IPS DF 6.9 (cell line): ENCODE measurements around the gene CAMSAP1.

Source experiments
- DNase-seq: peaks from one replicate; pipeline ENCODE4 v3.0.0-alpha.2; 2013; ENCODE audit warnings: low read depth, low spot score
- H3K27ac ChIP-seq: one replicate; pipeline ENCODE4 v1.5.1; 2013; ENCODE audit warnings: low read length, control low read depth
- H3K27me3 ChIP-seq: 2 replicates; pipeline ENCODE4 v1.6.1; 2013; ENCODE audit warnings: mild to moderate bottlenecking, low read length; ENCODE audit not compliant: control insufficient read depth, insufficient read depth
- H3K36me3 ChIP-seq: 2 replicates; pipeline ENCODE4 v1.6.1; 2013; ENCODE audit warnings: low read length; ENCODE audit not compliant: control insufficient read depth, insufficient read depth
- H3K4me1 ChIP-seq: 2 replicates; pipeline ENCODE4 v1.6.1; 2013; ENCODE audit warnings: low read length; ENCODE audit not compliant: control insufficient read depth, insufficient read depth
- H3K4me3 ChIP-seq: 2 replicates; pipeline ENCODE4 v1.5.1; 2013; ENCODE audit warnings: mild to moderate bottlenecking, low read length
- H3K9me3 ChIP-seq: 2 replicates; pipeline ENCODE4 v1.6.1; 2013; ENCODE audit warnings: low read length, inconsistent platforms; ENCODE audit not compliant: control insufficient read depth, insufficient read depth
- WGBS: extraction: QIAGEN DNeasy Blood & Tissue Kit; methylation state at CpG from one replicate; pipeline ENCODE4 v1.1.7; 2013; ENCODE audit warnings: mixed read lengths, missing lambda C conversion rate; ENCODE audit not compliant: insufficient read length, insufficient coverage; 5-methylcytosine and 5-hydroxymethylcytosine counted together

The CAMSAP1 gene

GRCh38 chr9:135887585-135888050, 19.7 kb downstream of the CAMSAP1 start:
- Histone ChIP-seq H3K9me3 (no peaks in the 10 kb centered on the region), H3K4me1 (peaks cover 16% of the 10 kb centered on the region), H3K27ac (no peak overlapping the region), H3K4me3 (no peak overlapping the region), H3K27me3 (no peaks in the 10 kb centered on the region), H3K36me3 (peaks cover 2% of the 10 kb centered on the region; the same call in 1 of the 2 replicates)
- DNase-seq: no peak
- WGBS: no CpG with 5 or more reads among the region's 12 CpGs

- no peak for DNase-seq
- H3K27me3 ChIP-seq: no peaks in the 10 kb centered on the region
- H3K36me3 ChIP-seq: peaks cover 2% of the 10 kb centered on the region; the same call in 1 of the 2 replicates
- WGBS: no CpG with 5 or more reads among the region's 18 CpGs
- no peaks in the 10 kb centered on the region for H3K9me3 ChIP-seq
- no peak overlapping the region for H3K4me3 ChIP-seq
- H3K27ac ChIP-seq: no peak overlapping the region
- peaks cover 16% of the 10 kb centered on the region for H3K4me1 ChIP-seq
These were observed 20.3 kb downstream of the CAMSAP1 start for GRCh38 chr9:135887021-135887507.

- Histone ChIP-seq H3K27me3 (no peaks in the 10 kb centered on the region), H3K9me3 (no peaks in the 10 kb centered on the region), H3K4me3 (no peak overlapping the region), H3K4me1 (peaks cover 16% of the 10 kb centered on the region), H3K36me3 (peaks cover 2% of the 10 kb centered on the region; the same call in 1 of the 2 replicates), H3K27ac (no peak overlapping the region)
- no CpG with 5 or more reads among the region's 21 CpGs for WGBS
- DNase-seq: no peak
These were observed 21.0 kb downstream of the CAMSAP1 start for GRCh38 chr9:135886147-135886981.

GRCh38 chr9:135885100-135885853, 22.1 kb downstream of the CAMSAP1 start:
- WGBS: no CpG with 5 or more reads among the region's 7 CpGs
- Histone ChIP-seq H3K36me3 (peaks cover 2% of the 10 kb centered on the region; the same call in 1 of the 2 replicates), H3K9me3 (no peaks in the 10 kb centered on the region), H3K27me3 (no peaks in the 10 kb centered on the region), H3K27ac (no peak overlapping the region), H3K4me1 (peaks cover 14% of the 10 kb centered on the region), H3K4me3 (no peak overlapping the region)
- no peak for DNase-seq

- Histone ChIP-seq H3K36me3 (peaks cover 2% of the 10 kb centered on the region; the same call in 1 of the 2 replicates), H3K4me1 (peaks cover 10% of the 10 kb centered on the region), H3K27ac (no peak overlapping the region), H3K27me3 (no peaks in the 10 kb centered on the region), H3K4me3 (no peak overlapping the region), H3K9me3 (no peaks in the 10 kb centered on the region)
- no CpG with 5 or more reads among the region's 16 CpGs for WGBS
- DNase-seq: no peak
These were observed 22.9 kb downstream of the CAMSAP1 start for GRCh38 chr9:135884328-135885035.

- no peak for DNase-seq
These were observed 23.8 kb downstream of the CAMSAP1 start for GRCh38 chr9:135883410-135884089.

GRCh38 chr9:135882011-135882410, 25.3 kb downstream of the CAMSAP1 start:
- Histone ChIP-seq H3K4me3 (no peak overlapping the region), H3K9me3 (no peaks in the 10 kb centered on the region), H3K27me3 (no peaks in the 10 kb centered on the region), H3K27ac (no peak overlapping the region), H3K4me1 (peaks cover 8% of the 10 kb centered on the region), H3K36me3 (no peaks in the 10 kb centered on the region)
- no CpG with 5 or more reads among the region's 12 CpGs for WGBS
- DNase-seq: no peak

More at GRCh38 chr9:135883410-135884089, 23.8 kb downstream of the CAMSAP1 start:
- H3K4me1 ChIP-seq: peaks cover 12% of the 10 kb centered on the region
- H3K27me3 ChIP-seq: no peaks in the 10 kb centered on the region
- H3K36me3 ChIP-seq: peaks cover 2% of the 10 kb centered on the region; the same call in 1 of the 2 replicates
- no peaks in the 10 kb centered on the region for H3K9me3 ChIP-seq
- WGBS: no CpG with 5 or more reads among the region's 15 CpGs
- no peak overlapping the region for H3K27ac ChIP-seq
- H3K4me3 ChIP-seq: no peak overlapping the region

- no peak for DNase-seq
- H3K36me3 ChIP-seq: no peaks in the 10 kb centered on the region
- H3K9me3 ChIP-seq: no peaks in the 10 kb centered on the region
- H3K4me1 ChIP-seq: peaks cover 7% of the 10 kb centered on the region
- WGBS: no CpG with 5 or more reads among the region's 12 CpGs
- H3K27me3 ChIP-seq: no peaks in the 10 kb centered on the region
- H3K27ac ChIP-seq: no peak overlapping the region
- no peak overlapping the region for H3K4me3 ChIP-seq
These were observed 26.9 kb downstream of the CAMSAP1 start for GRCh38 chr9:135880438-135880837.

GRCh38 chr9:135879619-135880018, 27.7 kb downstream of the CAMSAP1 start:
- no peak for DNase-seq
- no peaks in the 10 kb centered on the region for H3K9me3 ChIP-seq
- H3K27me3 ChIP-seq: no peaks in the 10 kb centered on the region
- no CpG with 5 or more reads among the region's 8 CpGs for WGBS
- no peaks in the 10 kb centered on the region for H3K36me3 ChIP-seq
- H3K4me1 ChIP-seq: peaks cover 7% of the 10 kb centered on the region
- no peak overlapping the region for H3K4me3 ChIP-seq
- H3K27ac ChIP-seq: no peak overlapping the region
